CMK (cell line): Measurements from ENCODE around the gene CACNA2D3.
"Not testable (repeated sequence)": the region's sequence is repeated elsewhere in the genome, so short reads cannot be mapped to it uniquely, and the experiment has no call there.

Source experiments
- DNase-seq: peaks from one replicate; pipeline ENCODE4 v3.0.0-alpha.2; 2010; ENCODE audit warnings: low read depth

Gene CACNA2D3

DNA sequence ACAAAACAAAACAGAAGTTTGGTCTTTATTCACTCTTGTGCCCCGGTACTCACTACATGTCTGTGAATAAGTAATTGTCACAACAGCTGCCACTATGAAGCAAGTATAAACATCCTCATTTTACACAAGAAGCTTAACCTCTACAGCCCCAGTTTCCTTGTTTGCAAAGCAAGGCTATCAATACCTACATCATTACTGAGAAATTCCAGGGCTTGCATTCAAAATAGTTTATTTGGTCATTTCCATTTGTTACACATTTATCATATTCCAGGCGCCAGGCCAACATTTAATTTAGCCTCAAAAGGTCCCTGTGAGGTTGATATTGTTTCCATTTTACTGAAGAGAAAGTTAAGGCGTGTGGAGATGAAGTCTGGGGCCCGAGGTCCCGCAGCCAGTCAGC, 966.9 kb downstream of the CACNA2D3 start:
- DNase-seq, result no peak

DNA sequence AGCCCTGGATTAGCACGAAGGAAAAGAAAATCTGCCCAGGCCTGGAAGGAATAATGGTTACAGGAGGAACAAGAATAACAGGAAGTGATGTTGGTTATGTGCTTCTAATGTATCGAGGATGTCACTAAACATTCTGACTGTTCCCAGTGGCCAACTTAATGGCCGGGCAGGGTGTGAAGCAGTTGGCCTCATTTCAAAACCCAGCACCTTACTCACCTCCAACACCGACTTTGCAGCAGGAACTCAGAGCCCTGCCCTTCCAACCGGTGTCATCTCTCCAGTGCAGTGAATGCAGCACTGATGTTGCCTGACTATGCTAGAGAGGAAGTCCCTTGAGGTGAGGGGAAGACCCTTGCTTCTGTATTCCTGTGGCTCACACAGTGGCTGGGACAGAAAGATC, 967.9 kb downstream of the CACNA2D3 start:
- DNase-seq, result no peak

DNA sequence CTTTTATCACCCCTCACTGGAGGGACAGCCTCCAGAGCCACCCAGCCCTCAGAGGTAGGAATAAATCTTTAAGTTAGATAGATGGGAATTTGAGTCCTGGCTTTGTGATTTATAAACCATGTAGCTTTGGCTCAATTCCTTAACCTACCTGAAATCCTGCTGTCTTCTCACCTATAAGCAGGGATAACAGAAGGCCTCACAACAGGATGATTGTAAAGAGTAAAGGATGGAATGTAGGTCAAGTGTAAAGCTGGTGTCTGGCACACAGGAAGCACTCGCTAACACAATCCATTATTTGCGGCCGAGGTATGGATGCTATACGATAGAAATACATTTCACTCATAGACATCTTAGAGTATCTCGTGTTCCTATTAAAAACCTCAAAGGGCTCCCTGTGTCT, 968.4 kb downstream of the CACNA2D3 start:
- no peak for DNase-seq

DNA sequence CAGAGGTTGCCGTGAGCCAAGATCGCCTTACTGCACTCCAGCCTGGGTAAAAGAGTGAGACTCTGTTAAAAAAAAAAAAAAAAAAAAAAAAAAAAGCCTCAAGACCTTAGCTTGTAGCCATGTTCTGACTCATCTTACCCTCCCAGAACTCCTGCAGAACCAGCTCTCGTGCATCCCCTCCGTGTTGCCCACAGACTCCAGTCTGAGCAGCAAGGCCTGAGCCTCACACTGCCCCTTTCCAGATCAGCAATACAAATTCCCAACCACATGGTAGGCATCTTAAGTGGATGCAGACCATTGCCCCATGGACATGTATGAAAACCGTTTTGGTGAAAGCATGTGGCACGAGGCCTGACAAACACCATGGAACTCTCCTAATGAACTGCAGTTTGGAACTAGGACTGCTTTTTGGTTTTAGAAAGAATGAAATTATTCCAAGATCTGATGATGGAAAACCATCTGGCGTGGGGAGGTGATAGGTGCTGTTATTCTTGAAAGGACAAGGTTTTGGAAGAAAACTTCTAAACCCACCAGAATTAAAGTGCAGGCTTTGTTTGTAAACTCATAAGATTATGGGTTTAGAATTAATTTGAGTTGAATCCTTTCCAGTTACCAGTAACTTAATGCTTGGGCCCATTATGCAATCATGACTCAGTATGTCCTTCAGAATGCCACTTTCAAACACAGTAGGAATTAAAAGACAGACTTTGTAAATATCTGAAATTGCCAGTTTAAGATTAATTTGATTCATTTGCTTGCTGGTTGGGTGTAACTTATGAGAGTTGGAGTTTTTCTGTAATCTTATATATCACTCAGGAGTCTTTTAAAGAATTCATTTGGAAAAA, 969.3 kb downstream of the CACNA2D3 start:
- DNase-seq, result no peak

DNA sequence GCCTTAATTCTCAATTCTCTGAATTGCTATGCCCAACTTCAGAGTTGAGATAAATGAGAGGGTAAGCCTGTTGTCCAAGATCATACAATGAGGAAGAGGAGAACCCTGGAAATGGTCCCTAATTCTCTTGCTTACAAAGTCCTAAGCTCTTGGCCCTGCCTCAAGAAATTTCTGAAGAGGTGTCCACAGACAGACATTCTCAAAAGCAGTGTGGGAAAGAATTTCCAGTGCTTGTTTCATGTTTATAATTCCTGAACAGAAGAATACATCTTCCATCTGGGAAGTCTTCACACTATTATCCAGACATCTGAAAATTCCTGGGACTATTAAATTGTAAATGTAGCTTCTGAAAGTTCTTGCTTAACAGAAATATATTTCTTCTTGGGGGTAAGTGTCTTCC, 972.3 kb downstream of the CACNA2D3 start:
- DNase-seq, result no peak

DNA sequence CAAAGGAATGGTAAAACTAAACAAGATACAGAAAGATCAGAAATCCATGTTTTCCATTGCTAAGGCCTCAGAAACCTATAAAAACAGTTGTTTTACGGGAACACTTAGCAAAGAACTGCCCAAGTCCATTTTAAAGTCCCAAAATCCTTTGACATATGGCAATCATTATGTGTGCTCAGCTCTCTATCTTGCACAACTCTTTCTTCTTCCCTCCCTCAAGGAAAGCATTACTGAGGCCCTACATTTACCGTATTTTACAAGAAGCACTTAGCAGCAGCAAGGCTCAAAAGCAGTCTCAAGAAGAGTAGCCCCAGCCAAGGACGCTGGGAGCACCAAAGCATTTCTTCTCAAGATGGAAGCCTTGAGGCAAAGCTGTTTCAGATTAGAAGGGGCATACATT, 975.1 kb downstream of the CACNA2D3 start:
- DNase-seq, result no peak

DNA sequence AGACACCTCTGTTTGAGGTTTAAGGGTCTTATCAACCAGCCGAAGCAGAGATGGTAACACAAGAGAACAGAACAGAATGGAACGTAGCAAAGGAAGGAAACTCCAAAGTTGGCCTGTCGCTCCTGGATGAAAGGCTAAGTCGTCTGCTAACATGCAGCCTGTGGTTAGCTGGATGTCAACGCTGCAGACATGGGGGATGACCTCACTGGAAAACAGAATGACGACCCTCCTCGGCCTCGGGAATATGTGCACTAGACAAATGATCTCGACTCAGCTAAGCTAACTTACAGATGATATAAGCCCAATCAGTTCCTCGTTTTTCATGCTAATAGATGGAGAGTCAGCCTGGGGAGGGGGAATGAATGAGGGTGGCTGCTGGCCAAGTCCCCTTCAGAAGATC, 983.3 kb downstream of the CACNA2D3 start:
- DNase-seq, result no peak

DNA sequence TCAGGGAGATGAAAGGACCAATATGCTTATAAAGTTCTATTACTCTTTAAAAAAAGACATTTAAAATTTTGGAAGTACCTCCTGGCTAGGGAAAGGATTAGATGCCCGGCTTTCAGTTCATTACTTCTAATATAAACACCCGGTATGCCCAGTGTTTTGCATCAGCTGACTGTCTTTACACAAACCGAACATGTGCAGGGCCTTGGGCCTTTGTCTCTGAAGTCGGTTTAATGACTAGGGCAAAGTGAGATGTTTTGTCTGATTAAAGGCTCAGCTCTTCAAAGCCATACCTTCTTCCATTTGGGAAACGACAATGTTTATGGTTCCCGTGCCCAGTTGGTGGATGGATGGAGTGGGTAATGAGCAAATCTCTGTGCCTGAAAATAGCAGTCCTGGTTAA, 984.8 kb downstream of the CACNA2D3 start:
- DNase-seq, result no peak

DNA sequence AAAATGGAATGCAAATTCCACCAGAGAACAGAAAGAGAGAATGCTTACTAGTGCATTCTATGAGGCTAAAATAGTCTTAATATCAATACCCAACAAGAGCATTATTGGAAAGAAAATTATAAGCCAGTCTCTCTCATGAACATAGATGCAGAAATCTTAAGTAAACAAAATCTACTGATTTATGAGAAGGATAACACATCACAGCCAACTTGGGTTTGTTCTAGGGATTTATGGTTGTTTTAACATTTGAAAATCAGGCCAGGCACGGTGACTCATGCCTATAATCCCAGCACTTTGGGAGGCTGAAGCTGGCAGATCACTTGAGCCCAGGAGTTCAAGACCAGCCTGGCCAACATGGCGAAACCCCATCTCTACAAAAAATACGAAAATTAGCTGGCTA, 989.6 kb downstream of the CACNA2D3 start:
- DNase-seq, result not testable (repeated sequence)

DNA sequence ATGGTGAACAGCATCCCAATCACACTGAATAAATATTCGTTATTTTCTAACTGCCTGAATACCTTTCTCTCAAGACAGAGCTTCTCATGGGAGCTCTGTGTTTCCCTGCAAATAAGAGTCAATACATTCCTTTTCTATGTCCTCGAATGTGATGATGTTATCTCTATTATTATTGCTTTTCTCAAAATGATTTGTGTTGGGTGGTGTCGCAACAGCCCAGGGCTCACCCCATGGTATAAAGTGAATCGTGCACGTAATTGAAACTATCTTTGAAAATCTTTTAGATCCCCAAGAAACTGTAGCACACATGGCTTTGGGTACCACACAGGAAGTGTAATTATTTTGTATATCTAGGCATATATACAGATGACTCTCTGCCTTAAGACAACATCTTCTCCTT, 996.1 kb downstream of the CACNA2D3 start:
- DNase-seq, result no peak

DNA sequence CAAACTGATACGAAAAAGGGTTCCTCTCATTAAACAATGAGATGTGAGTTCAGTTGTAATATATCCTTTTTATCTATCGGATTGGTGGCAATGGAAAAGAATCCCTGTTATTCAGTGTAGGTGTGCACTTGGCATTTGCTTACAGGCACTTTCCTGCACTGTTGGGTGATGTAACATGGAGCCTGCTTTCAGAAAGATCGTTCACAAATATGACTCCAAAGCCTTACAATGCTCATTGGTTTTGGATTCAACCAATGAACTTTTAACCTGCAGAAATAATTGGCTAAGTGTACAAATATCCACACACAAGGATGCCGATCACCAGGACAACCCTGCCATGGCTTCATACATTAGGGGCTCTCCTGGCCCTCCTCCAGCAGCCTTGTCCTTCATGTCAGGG, 996.9 kb downstream of the CACNA2D3 start:
- no peak for DNase-seq

DNA sequence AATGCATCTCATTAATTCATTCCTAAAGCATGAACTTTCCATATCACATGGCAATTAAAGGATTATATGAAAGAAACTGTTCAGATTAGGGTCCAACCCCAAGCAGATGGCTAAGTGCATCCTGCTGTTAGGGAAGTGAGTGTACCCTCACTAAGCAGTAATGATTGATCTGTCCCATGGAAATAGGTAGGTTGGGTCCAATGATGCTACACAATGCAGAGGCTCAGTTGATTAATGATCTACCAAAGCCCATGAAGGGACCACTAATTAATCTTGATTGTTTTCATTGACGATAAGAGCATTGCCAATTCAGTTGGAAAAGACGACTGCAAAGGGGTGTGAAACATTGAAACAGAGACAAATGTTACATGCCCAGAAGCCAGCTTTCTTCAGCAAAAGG, 1000.0 kb downstream of the CACNA2D3 start:
- DNase-seq, result no peak
